Ovary (tissue), 3 donors: ENCODE results near the gene LPAR2.

ENCODE experiments used
- CTCF ChIP-seq, 3 donors: fragments of 450-650 bp in 2 of 3; fragments of 200-600 bp in 1 of 3; IDR thresholded peaks; one replicate each; pipeline versions ENCODE4 v1.5.1 to v1.8.0; 2016 to 2022; ENCODE audit warnings: antibody characterized with exemption in 3 of 3, mild to moderate bottlenecking in 1 of 3
- EP300 ChIP-seq: sonication (generic); formaldehyde crosslinking; IDR thresholded peaks from one replicate; pipeline ENCODE4 v1.6.1; 2017; ENCODE audit warnings: antibody characterized with exemption
- POLR2A ChIP-seq: fragments of 450-650 bp; IDR thresholded peaks from one replicate; pipeline ENCODE4 v1.6.1; 2017; ENCODE audit warnings: antibody characterized with exemption, mild to moderate bottlenecking, moderate library complexity
- donor health status: DM: no; HTN: no; CAD: no.

GRCh38 chr19:19632661-19633060, 4.6 kb upstream of the LPAR2 start:
- TF ChIP-seq POLR2A: no peak
- TF ChIP-seq CTCF (IDR thresholded peaks at IDR 0.05): no peak
- TF ChIP-seq EP300: no peak
